ENCODE results near the gene TNK1. TPM values are rescaled to one million over a fixed set of nuclear protein-coding genes. Genes with fewer than 3 reads are reported as not detected.

TNK1 gene
- total and polyA plus RNA-seq, 9 of the 15 experiments (the other 6 are each of a cell fraction or from before 2014, with no cell fraction given) = 0.28 to 5.2 (median 2.1) TPM

DNA sequence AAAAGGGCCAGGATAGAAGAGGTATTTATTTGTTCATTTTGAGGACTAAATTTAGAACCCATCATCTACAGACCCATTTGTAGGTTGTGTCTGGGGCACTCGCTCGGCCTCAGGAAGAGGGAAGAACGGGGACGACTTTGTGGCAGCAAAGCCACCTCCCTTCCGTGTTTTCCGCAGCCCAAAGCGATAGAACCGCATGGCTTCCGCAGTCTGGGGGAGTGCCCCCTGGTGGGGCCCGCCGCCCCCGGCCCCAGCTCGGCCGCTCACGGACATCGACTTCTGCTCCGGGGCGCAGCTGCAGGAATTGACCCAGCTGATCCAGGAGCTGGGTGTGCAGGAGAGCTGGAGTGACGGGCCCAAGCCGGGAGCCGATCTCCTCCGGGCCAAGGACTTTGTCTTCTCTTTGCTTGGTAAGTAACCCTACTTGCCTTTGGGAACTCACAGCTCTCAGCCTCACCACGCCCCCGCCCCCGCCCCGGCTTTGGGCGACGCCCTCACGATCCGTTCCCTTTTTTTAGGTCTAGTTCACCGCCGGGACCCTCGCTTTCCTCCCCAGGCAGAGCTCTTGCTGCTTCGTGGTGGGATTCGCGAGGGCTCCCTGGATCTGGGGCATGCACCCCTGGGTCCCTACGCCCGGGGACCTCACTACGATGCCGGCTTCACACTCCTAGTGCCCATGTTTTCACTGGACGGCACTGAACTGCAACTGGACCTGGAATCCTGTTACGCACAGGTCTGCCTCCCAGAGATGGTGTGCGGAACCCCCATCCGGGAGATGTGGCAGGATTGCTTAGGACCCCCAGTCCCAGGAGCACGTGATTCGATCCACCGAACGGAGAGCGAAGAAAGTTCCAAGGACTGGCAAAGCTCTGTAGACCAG lies 55.0 kb downstream of the TNK1 start (continued):
- TF ChIP-seq, protein P1, sequence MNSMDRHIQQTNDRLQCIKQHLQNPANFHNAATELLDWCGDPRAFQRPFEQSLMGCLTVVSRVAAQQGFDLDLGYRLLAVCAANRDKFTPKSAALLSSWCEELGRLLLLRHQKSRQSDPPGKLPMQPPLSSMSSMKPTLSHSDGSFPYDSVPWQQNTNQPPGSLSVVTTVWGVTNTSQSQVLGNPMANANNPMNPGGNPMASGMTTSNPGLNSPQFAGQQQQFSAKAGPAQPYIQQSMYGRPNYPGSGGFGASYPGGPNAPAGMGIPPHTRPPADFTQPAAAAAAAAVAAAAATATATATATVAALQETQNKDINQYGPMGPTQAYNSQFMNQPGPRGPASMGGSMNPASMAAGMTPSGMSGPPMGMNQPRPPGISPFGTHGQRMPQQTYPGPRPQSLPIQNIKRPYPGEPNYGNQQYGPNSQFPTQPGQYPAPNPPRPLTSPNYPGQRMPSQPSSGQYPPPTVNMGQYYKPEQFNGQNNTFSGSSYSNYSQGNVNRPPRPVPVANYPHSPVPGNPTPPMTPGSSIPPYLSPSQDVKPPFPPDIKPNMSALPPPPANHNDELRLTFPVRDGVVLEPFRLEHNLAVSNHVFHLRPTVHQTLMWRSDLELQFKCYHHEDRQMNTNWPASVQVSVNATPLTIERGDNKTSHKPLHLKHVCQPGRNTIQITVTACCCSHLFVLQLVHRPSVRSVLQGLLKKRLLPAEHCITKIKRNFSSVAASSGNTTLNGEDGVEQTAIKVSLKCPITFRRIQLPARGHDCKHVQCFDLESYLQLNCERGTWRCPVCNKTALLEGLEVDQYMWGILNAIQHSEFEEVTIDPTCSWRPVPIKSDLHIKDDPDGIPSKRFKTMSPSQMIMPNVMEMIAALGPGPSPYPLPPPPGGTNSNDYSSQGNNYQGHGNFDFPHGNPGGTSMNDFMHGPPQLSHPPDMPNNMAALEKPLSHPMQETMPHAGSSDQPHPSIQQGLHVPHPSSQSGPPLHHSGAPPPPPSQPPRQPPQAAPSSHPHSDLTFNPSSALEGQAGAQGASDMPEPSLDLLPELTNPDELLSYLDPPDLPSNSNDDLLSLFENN (IDR thresholded peaks at IDR 0.05; ENCODE audit: low read depth in 2 of 2, low read length in 2 of 2) = no peak
- TF ChIP-seq ZBTB1 (CRISPR knock-in tag; IDR thresholded peaks at IDR 0.05; ENCODE audit: borderline replicate concordance, low read depth) = peak; percentile 35; the same call in 1 of the 2 replicates
- TF ChIP-seq ZNF347 (CRISPR knock-in tag; IDR thresholded peaks at IDR 0.05; ENCODE audit: low read depth) = no peak
- TF ChIP-seq NR2C1 (IDR thresholded peaks at IDR 0.05) = no peak
- TF ChIP-seq NR2C1 (tag; IDR thresholded peaks at IDR 0.05) = no peak
- TF ChIP-seq SMAD4 (CRISPR knock-in tag; conservative IDR thresholded peaks at IDR 0.05) = 0 out of 2 replicates have a peak, but pooled peaks have one; percentile 28
- no peak for TF ChIP-seq ZNF263 (CRISPR knock-in tag; IDR thresholded peaks at IDR 0.05; ENCODE audit: borderline replicate concordance)
- no peak for TF ChIP-seq ZFP1 (CRISPR knock-in tag; IDR thresholded peaks at IDR 0.05)
- TF ChIP-seq, protein P2, sequence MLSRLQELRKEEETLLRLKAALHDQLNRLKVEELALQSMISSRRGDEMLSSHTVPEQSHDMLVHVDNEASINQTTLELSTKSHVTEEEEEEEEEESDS (CRISPR knock-in tag; IDR thresholded peaks at IDR 0.05) = no peak
- no peak for TF ChIP-seq TEAD2 (tag; IDR thresholded peaks at IDR 0.05)
- TF ChIP-seq KDM5B (IDR thresholded peaks at IDR 0.05; ENCODE audit: insufficient replicate concordance, low read depth, low read length) = no peak
- no peak for TF ChIP-seq ETS2 (tag; IDR thresholded peaks at IDR 0.05; ENCODE audit: borderline replicate concordance, poor library complexity, severe bottlenecking)
- no peak for TF ChIP-seq ZC3H8 (IDR thresholded peaks at IDR 0.05)
- TF ChIP-seq, protein P3, sequence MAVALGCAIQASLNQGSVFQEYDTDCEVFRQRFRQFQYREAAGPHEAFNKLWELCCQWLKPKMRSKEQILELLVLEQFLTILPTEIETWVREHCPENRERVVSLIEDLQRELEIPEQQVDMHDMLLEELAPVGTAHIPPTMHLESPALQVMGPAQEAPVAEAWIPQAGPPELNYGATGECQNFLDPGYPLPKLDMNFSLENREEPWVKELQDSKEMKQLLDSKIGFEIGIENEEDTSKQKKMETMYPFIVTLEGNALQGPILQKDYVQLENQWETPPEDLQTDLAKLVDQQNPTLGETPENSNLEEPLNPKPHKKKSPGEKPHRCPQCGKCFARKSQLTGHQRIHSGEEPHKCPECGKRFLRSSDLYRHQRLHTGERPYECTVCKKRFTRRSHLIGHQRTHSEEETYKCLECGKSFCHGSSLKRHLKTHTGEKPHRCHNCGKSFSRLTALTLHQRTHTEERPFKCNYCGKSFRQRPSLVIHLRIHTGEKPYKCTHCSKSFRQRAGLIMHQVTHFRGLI (CRISPR knock-in tag; IDR thresholded peaks at IDR 0.05) = no peak
